CD14-positive monocyte (primary cell): ENCODE data around the gene GNG13. TPM values are rescaled to one million over a fixed set of nuclear protein-coding genes. Genes with fewer than 3 reads are reported as not detected.

Experiments used
- DNase-seq, 3 donors: peaks; one replicate each; pipeline ENCODE4 v3.0.0-alpha.2; 2011 to 2022
- H2AFZ ChIP-seq: 2 replicates; pipeline ENCODE4 v1.6.0; 2012; ENCODE audit warnings: mild to moderate bottlenecking, low read depth, low read length, inconsistent platforms; ENCODE audit not compliant: insufficient read depth, poor library complexity, severe bottlenecking
- H3K27ac ChIP-seq, 2 donors: 1 replicate in 1 of 2; 2 replicates in 1 of 2; pipeline ENCODE4 v1.5.1; 2012 to 2013; ENCODE audit warnings: low read length in 2 of 2, control low read depth in 1 of 2, inconsistent platforms in 1 of 2, low read depth in 1 of 2, mild to moderate bottlenecking in 1 of 2
- H3K27me3 ChIP-seq, 2 donors: one replicate each; pipeline versions ENCODE4 v1.6.0 to v1.6.1; 2011 to 2013; ENCODE audit warnings: low read length in 2 of 2; ENCODE audit not compliant: control insufficient read depth in 2 of 2, insufficient read depth in 2 of 2
- H3K36me3 ChIP-seq, 2 donors: replicated peaks in 1 of 2; 1 replicate in 1 of 2; 2 replicates in 1 of 2; pipeline versions ENCODE4 v1.5.1 to v1.6.1; 2012 to 2013; ENCODE audit warnings: low read length in 2 of 2, control low read depth in 1 of 2, inconsistent platforms in 1 of 2, mild to moderate bottlenecking in 1 of 2; ENCODE audit not compliant: insufficient read depth in 2 of 2, control insufficient read depth in 1 of 2
- H3K4me1 ChIP-seq, 2 donors: 1 replicate in 1 of 2; 2 replicates in 1 of 2; pipeline versions ENCODE4 v1.5.1 to v1.6.1; 2012 to 2013; ENCODE audit warnings: low read length in 2 of 2, control low read depth in 1 of 2, inconsistent platforms in 1 of 2, mild to moderate bottlenecking in 1 of 2, moderate library complexity in 1 of 2; ENCODE audit not compliant: insufficient read depth in 2 of 2, control insufficient read depth in 1 of 2
- H3K4me2 ChIP-seq: replicated peaks from 2 replicates; pipeline ENCODE3; 2012; ENCODE audit warnings: low read length, moderate library complexity, mild to moderate bottlenecking; ENCODE audit not compliant: poor library complexity, severe bottlenecking; ENCODE audit errors: extremely low read depth
- H3K4me3 ChIP-seq, 3 experiments: fragments of 200-600 bp in 1 of 3; sonication (generic) in 1 of 3; replicated peaks in 1 of 3; 1 replicate in 2 of 3; 2 replicates in 1 of 3; pipeline ENCODE4 v1.5.1; 2011 to 2013; ENCODE audit warnings: low read length in 3 of 3, mild to moderate bottlenecking in 3 of 3, control low read depth in 2 of 3, low read depth in 2 of 3, inconsistent platforms in 1 of 3, moderate library complexity in 1 of 3
- H3K79me2 ChIP-seq: 2 replicates; pipeline ENCODE4 v1.6.0; 2012; ENCODE audit warnings: mild to moderate bottlenecking, control low read depth, inconsistent platforms, low read length, moderate library complexity; ENCODE audit not compliant: insufficient read depth
- H3K9ac ChIP-seq: 2 replicates; pipeline ENCODE4 v1.6.0; 2017; ENCODE audit warnings: low read length, mild to moderate bottlenecking; ENCODE audit not compliant: insufficient read depth, poor library complexity, severe bottlenecking
- H3K9me3 ChIP-seq, 2 donors: replicated peaks in 1 of 2; 1 replicate in 1 of 2; 2 replicates in 1 of 2; pipeline versions ENCODE4 v1.5.1 to v1.6.1; 2012 to 2013; ENCODE audit warnings: low read length in 2 of 2, control low read depth in 1 of 2; ENCODE audit not compliant: control insufficient read depth in 1 of 2, insufficient read depth in 1 of 2
- H4K20me1 ChIP-seq: 2 replicates; pipeline ENCODE4 v1.6.0; 2012; ENCODE audit warnings: mild to moderate bottlenecking, low read length, control low read depth, moderate library complexity; ENCODE audit not compliant: insufficient read depth
- H3K27ac Mint-ChIP-seq, 7 donors: one replicate each; pipeline ENCODE4 v1.8.0; 2020; ENCODE audit warnings: mild to moderate bottlenecking in 7 of 7, mixed read lengths in 7 of 7, moderate library complexity in 6 of 7, inconsistent platforms in 2 of 7
- H3K27me3 Mint-ChIP-seq, 3 donors: one replicate each; pipeline ENCODE4 v1.8.0; 2021 to 2022; ENCODE audit warnings: low read depth in 3 of 3, mild to moderate bottlenecking in 3 of 3, mixed read lengths in 3 of 3, moderate library complexity in 3 of 3, inconsistent platforms in 1 of 3
- H3K36me3 Mint-ChIP-seq, 2 donors: one replicate each; pipeline ENCODE4 v1.8.0; 2020; ENCODE audit warnings: mixed read lengths in 2 of 2, inconsistent platforms in 1 of 2, mild to moderate bottlenecking in 1 of 2
- H3K4me1 Mint-ChIP-seq: one replicate; pipeline ENCODE4 v1.8.0; 2020; ENCODE audit warnings: mild to moderate bottlenecking, mixed read lengths
- H3K4me3 Mint-ChIP-seq, 2 donors: one replicate each; pipeline ENCODE4 v1.8.0; 2020; ENCODE audit warnings: mild to moderate bottlenecking in 2 of 2, mixed read lengths in 2 of 2, moderate library complexity in 1 of 2
- H3K9me3 Mint-ChIP-seq, 7 donors: one replicate each; pipeline ENCODE4 v1.8.0; 2020 to 2022; ENCODE audit warnings: mixed read lengths in 7 of 7, mild to moderate bottlenecking in 6 of 7, moderate library complexity in 6 of 7, inconsistent platforms in 2 of 7
- WGBS: methylation state at CpG from one replicate; pipeline ENCODE4 v1.1.5; 2013; ENCODE audit warnings: missing lambda C conversion rate; ENCODE audit not compliant: insufficient coverage; 5-methylcytosine and 5-hydroxymethylcytosine counted together
- intact Hi-C, 2 donors: fragments of 100-400 bp; cut with micrococcal nuclease; formaldehyde crosslinking; loops; one replicate each; pipeline versions ENCODE4 v1.15.0 to v1.15.1; 2023
- polyA plus RNA-seq, 3 donors: library from polyadenylated mRNA; depleted of rRNA in 1 of 3; unstranded in 2 of 3; stranded (reverse) in 1 of 3; fragments of 300-500 nt in 2 of 3; fragments of >200 nt in 1 of 3; fragmentation: Illumina TruSeq in 2 of 3; gene quantifications; 1 replicate in 2 of 3; 2 replicates in 1 of 3; pipeline ENCODE4 v1.2.3, GENCODE V29; 2012 to 2021
- TF ChIP-seq, protein P1 (sequence below): fragments of 200-600 bp; IDR thresholded peaks from one replicate; pipeline ENCODE4 v1.8.0; 2022; ENCODE audit warnings: antibody characterized with exemption, mild to moderate bottlenecking

The GNG13 gene
- polyA plus RNA-seq, 3 donors, result not detected

- no peaks in the 10 kb centered on the region for H4K20me1 ChIP-seq
- Mint-ChIP-seq H3K36me3 (no peaks in the 10 kb centered on the region), H3K27ac (no peak overlapping the region), H3K4me3 (no peak overlapping the region), H3K9me3 (peaks cover 14 to 26% (median 19%) of the 10 kb centered on the region in 7 donors), H3K4me1 (peaks cover 1% of the 10 kb centered on the region), H3K27me3 (peaks cover 2 to 20% (median 10%) of the 10 kb centered on the region in 3 donors)
- no peak overlapping the region for H3K4me3 ChIP-seq
- no peaks in the 10 kb centered on the region for H3K36me3 ChIP-seq
- H3K4me2 ChIP-seq, result no peak overlapping the region
- H3K9me3 ChIP-seq, result peaks cover 16 to 20% of the 10 kb centered on the region in 2 donors
- H3K27ac ChIP-seq, result no peak overlapping the region
- no peaks in the 10 kb centered on the region for H3K79me2 ChIP-seq
- intact Hi-C loops, result loop anchor here in 1 of 2 donors (5.0 kb wide), 1 partner anchor 171 kb away; no protein-coding TSS in a partner anchor
- H3K4me1 ChIP-seq, result no peaks in the 10 kb centered on the region
- H3K27me3 ChIP-seq, result no peaks in the 10 kb centered on the region
- no peak overlapping the region for H3K9ac ChIP-seq
- DNase-seq, result no peak
- WGBS, result 67% methylated on average over 19 of the region's 27 CpGs
- no peak overlapping the region for H2AFZ ChIP-seq
- TF ChIP-seq, protein P1, sequence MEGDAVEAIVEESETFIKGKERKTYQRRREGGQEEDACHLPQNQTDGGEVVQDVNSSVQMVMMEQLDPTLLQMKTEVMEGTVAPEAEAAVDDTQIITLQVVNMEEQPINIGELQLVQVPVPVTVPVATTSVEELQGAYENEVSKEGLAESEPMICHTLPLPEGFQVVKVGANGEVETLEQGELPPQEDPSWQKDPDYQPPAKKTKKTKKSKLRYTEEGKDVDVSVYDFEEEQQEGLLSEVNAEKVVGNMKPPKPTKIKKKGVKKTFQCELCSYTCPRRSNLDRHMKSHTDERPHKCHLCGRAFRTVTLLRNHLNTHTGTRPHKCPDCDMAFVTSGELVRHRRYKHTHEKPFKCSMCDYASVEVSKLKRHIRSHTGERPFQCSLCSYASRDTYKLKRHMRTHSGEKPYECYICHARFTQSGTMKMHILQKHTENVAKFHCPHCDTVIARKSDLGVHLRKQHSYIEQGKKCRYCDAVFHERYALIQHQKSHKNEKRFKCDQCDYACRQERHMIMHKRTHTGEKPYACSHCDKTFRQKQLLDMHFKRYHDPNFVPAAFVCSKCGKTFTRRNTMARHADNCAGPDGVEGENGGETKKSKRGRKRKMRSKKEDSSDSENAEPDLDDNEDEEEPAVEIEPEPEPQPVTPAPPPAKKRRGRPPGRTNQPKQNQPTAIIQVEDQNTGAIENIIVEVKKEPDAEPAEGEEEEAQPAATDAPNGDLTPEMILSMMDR, result no peak
These were observed 31.3 kb upstream of the GNG13 start for GRCh38 chr16:831571-832413.

GRCh38 chr16:830871-831570 lies 30.5 kb upstream of the GNG13 start:
- intact Hi-C loops, result loop anchor here in 1 of 2 donors (5.0 kb wide), 1 partner anchor 171 kb away; no protein-coding TSS in a partner anchor
- Mint-ChIP-seq H3K27ac (no peak overlapping the region), H3K36me3 (no peaks in the 10 kb centered on the region), H3K9me3 (peaks cover 7 to 19% (median 11%) of the 10 kb centered on the region in 7 donors), H3K27me3 (peaks cover 4 to 19% (median 8%) of the 10 kb centered on the region in 3 donors), H3K4me1 (peaks cover 1% of the 10 kb centered on the region), H3K4me3 (no peak overlapping the region)
- H3K4me3 ChIP-seq, result no peak overlapping the region
- no peaks in the 10 kb centered on the region for H4K20me1 ChIP-seq
- no peak overlapping the region for H3K27ac ChIP-seq
- no peaks in the 10 kb centered on the region for H3K27me3 ChIP-seq
- no peak overlapping the region for H3K9ac ChIP-seq
- TF ChIP-seq, protein P1, result no peak
- H3K4me1 ChIP-seq, result no peaks in the 10 kb centered on the region
- H3K9me3 ChIP-seq, result peaks cover 8 to 12% of the 10 kb centered on the region in 2 donors
- no peak overlapping the region for H3K4me2 ChIP-seq
- H3K36me3 ChIP-seq, result no peaks in the 10 kb centered on the region
- H2AFZ ChIP-seq, result no peak overlapping the region
- DNase-seq, result no peak
- WGBS, result 10% methylated on average over 20 of the region's 24 CpGs
- H3K79me2 ChIP-seq, result no peaks in the 10 kb centered on the region
